WTC11 (cell line): Measurements from ENCODE around the gene NUDT14. TPM values are rescaled to one million over a fixed set of nuclear protein-coding genes. Genes with fewer than 3 reads are reported as not detected.

Source experiments
- ATAC-seq: fragments of 200-7000 bp; cut with Tn5 transposase; 2 replicates; pipeline ENCODE4 v1.10.0; 2021; ENCODE audit warnings: mild to moderate bottlenecking, moderate library complexity
- CTCF ChIA-PET: fragments of 300-600 bp; sonication (Branson Sonifier 250); formaldehyde crosslinking; loops from one replicate; lab custom pipeline; 2021; ENCODE audit warnings: antibody characterized with exemption; lab: Charles Lee
- POLR2A ChIA-PET: fragments of 350-600 bp; sonication (Branson Sonifier 250); formaldehyde crosslinking; loops from one replicate; lab custom pipeline; 2021; ENCODE audit warnings: antibody characterized with exemption; lab: Charles Lee
- DNase-seq: peaks from one replicate; pipeline ENCODE4 v3.0.0; 2021; ENCODE audit warnings: low spot score
- H3K27ac Mint-ChIP-seq: 2 replicates; pipeline ENCODE4 v1.8.0; 2021; ENCODE audit warnings: mixed read lengths
- H3K27me3 Mint-ChIP-seq: 2 replicates; pipeline ENCODE4 v1.8.0; 2021; ENCODE audit warnings: low read depth, mild to moderate bottlenecking, moderate library complexity, mixed read lengths
- H3K36me3 Mint-ChIP-seq: 2 replicates; pipeline ENCODE4 v1.8.0; 2021; ENCODE audit warnings: mixed read lengths
- H3K4me1 Mint-ChIP-seq: 2 replicates; pipeline ENCODE4 v1.8.0; 2022; ENCODE audit warnings: mixed read lengths
- H3K4me3 Mint-ChIP-seq: 2 replicates; pipeline ENCODE4 v1.8.0; 2021; ENCODE audit warnings: mild to moderate bottlenecking, moderate library complexity, mixed read lengths
- H3K9me3 Mint-ChIP-seq: 2 replicates; pipeline ENCODE4 v1.8.0; 2021; ENCODE audit warnings: mixed read lengths
- ATF3 ChIP-seq: sonication (generic); formaldehyde crosslinking; conservative IDR thresholded peaks from 2 replicates; pipeline ENCODE4 v1.8.1; 2022; ENCODE audit warnings: mild to moderate bottlenecking, missing genetic modification reagents
- CREM ChIP-seq: sonication (generic); formaldehyde crosslinking; IDR thresholded peaks from 2 replicates; pipeline ENCODE4 v1.8.1; 2022; ENCODE audit warnings: mild to moderate bottlenecking, missing genetic modification reagents, moderate library complexity
- ETV6 ChIP-seq: sonication (generic); formaldehyde crosslinking; IDR thresholded peaks from 2 replicates; pipeline ENCODE4 v1.8.1; 2022; ENCODE audit warnings: mild to moderate bottlenecking, missing genetic modification reagents
- FOXJ3 ChIP-seq: sonication (generic); formaldehyde crosslinking; IDR thresholded peaks from 2 replicates; pipeline ENCODE4 v1.9.0; 2021; ENCODE audit warnings: missing genetic modification reagents, mild to moderate bottlenecking, borderline replicate concordance
- GABPB1 ChIP-seq: sonication (generic); formaldehyde crosslinking; IDR thresholded peaks from 2 replicates; pipeline ENCODE4 v1.8.1; 2023; ENCODE audit warnings: mild to moderate bottlenecking, missing genetic modification reagents
- GRHL2 ChIP-seq: fragments of 250-450 bp; sonication (Bioruptor Pico); IDR thresholded peaks from 2 replicates; pipeline ENCODE4 v1.8.0; 2022; ENCODE audit warnings: mild to moderate bottlenecking, moderate library complexity; ENCODE audit not compliant: insufficient replicate concordance, severe bottlenecking
- GTF2I ChIP-seq: fragments of 250-450 bp; sonication (Bioruptor Pico); conservative IDR thresholded peaks from 2 replicates; pipeline ENCODE4 v1.4.0; 2021; ENCODE audit warnings: mild to moderate bottlenecking
- IRF1 ChIP-seq: sonication (generic); formaldehyde crosslinking; IDR thresholded peaks from 2 replicates; pipeline ENCODE4 v1.8.0; 2023; ENCODE audit warnings: missing genetic modification reagents
- MLX ChIP-seq: sonication (generic); formaldehyde crosslinking; IDR thresholded peaks from 2 replicates; pipeline ENCODE4 v1.8.1; 2023; ENCODE audit warnings: mild to moderate bottlenecking, missing genetic modification reagents, moderate library complexity
- NFATC4 ChIP-seq: fragments of 250-450 bp; sonication (Bioruptor Pico); IDR thresholded peaks from 2 replicates; pipeline ENCODE4 v1.9.0; 2021; ENCODE audit warnings: mild to moderate bottlenecking
- NR2C2 ChIP-seq: sonication (generic); formaldehyde crosslinking; IDR thresholded peaks from 2 replicates; pipeline ENCODE4 v1.8.0; 2022; ENCODE audit warnings: mild to moderate bottlenecking, missing genetic modification reagents
- RELA ChIP-seq: sonication (generic); formaldehyde crosslinking; IDR thresholded peaks from 2 replicates; pipeline ENCODE4 v1.8.1; 2022; ENCODE audit warnings: missing genetic modification reagents, mild to moderate bottlenecking, borderline replicate concordance
- SMAD4 ChIP-seq: sonication (generic); formaldehyde crosslinking; IDR thresholded peaks from 2 replicates; pipeline ENCODE4 v1.8.0; 2022; ENCODE audit warnings: mild to moderate bottlenecking, missing genetic modification reagents
- TP53 ChIP-seq: sonication (generic); formaldehyde crosslinking; IDR thresholded peaks from 2 replicates; pipeline ENCODE4 v1.8.1; 2023; ENCODE audit warnings: mild to moderate bottlenecking, missing genetic modification reagents
- ZBTB21 ChIP-seq: sonication (generic); formaldehyde crosslinking; IDR thresholded peaks from 2 replicates; pipeline ENCODE4 v1.8.1; 2023; ENCODE audit warnings: mild to moderate bottlenecking, missing genetic modification reagents, borderline replicate concordance
- ZNF121 ChIP-seq: sonication (generic); formaldehyde crosslinking; IDR thresholded peaks from 2 replicates; pipeline ENCODE4 v1.8.0; 2023; ENCODE audit warnings: missing genetic modification reagents
- ZNF138 ChIP-seq: sonication (generic); formaldehyde crosslinking; conservative IDR thresholded peaks from 2 replicates; pipeline ENCODE4 v1.8.1; 2022; ENCODE audit warnings: mild to moderate bottlenecking, moderate library complexity, missing genetic modification reagents
- ZNF281 ChIP-seq: sonication (generic); formaldehyde crosslinking; IDR thresholded peaks from 2 replicates; pipeline ENCODE4 v1.8.0; 2023; ENCODE audit warnings: mild to moderate bottlenecking, missing genetic modification reagents
- total RNA-seq: library from RNA; stranded (reverse); gene quantifications from 3 replicates; pipeline ENCODE4 v1.2.3, GENCODE V29; 2021
- TF ChIP-seq, protein P1 (sequence below): sonication (generic); formaldehyde crosslinking; IDR thresholded peaks from 2 replicates; pipeline ENCODE4 v1.8.0; 2023; ENCODE audit warnings: missing genetic modification reagents, mild to moderate bottlenecking, borderline replicate concordance
- TF ChIP-seq, protein P2 (sequence below): sonication (generic); formaldehyde crosslinking; IDR thresholded peaks from 2 replicates; pipeline ENCODE4 v1.8.1; 2023; ENCODE audit warnings: mild to moderate bottlenecking, moderate library complexity, missing genetic modification reagents
- TF ChIP-seq, protein P3 (sequence below): fragments of 200-600 bp; IDR thresholded peaks from 2 replicates; pipeline ENCODE4 v1.8.0; 2022; ENCODE audit warnings: antibody characterized with exemption

NUDT14 gene
- total RNA-seq, 1 experiment from 2014 or later, result 35.4 TPM

- TF ChIP-seq GRHL2 (CRISPR knock-in tag) (no peak), ATF3 (CRISPR knock-in tag) (no peak)
- TF ChIP-seq, protein P1, sequence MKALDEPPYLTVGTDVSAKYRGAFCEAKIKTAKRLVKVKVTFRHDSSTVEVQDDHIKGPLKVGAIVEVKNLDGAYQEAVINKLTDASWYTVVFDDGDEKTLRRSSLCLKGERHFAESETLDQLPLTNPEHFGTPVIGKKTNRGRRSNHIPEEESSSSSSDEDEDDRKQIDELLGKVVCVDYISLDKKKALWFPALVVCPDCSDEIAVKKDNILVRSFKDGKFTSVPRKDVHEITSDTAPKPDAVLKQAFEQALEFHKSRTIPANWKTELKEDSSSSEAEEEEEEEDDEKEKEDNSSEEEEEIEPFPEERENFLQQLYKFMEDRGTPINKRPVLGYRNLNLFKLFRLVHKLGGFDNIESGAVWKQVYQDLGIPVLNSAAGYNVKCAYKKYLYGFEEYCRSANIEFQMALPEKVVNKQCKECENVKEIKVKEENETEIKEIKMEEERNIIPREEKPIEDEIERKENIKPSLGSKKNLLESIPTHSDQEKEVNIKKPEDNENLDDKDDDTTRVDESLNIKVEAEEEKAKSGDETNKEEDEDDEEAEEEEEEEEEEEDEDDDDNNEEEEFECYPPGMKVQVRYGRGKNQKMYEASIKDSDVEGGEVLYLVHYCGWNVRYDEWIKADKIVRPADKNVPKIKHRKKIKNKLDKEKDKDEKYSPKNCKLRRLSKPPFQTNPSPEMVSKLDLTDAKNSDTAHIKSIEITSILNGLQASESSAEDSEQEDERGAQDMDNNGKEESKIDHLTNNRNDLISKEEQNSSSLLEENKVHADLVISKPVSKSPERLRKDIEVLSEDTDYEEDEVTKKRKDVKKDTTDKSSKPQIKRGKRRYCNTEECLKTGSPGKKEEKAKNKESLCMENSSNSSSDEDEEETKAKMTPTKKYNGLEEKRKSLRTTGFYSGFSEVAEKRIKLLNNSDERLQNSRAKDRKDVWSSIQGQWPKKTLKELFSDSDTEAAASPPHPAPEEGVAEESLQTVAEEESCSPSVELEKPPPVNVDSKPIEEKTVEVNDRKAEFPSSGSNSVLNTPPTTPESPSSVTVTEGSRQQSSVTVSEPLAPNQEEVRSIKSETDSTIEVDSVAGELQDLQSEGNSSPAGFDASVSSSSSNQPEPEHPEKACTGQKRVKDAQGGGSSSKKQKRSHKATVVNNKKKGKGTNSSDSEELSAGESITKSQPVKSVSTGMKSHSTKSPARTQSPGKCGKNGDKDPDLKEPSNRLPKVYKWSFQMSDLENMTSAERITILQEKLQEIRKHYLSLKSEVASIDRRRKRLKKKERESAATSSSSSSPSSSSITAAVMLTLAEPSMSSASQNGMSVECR (CRISPR knock-in tag), result no peak
Observed at GRCh38 chr14:105169776-105170655, 11.1 kb downstream of the NUDT14 start (continued).

DNA sequence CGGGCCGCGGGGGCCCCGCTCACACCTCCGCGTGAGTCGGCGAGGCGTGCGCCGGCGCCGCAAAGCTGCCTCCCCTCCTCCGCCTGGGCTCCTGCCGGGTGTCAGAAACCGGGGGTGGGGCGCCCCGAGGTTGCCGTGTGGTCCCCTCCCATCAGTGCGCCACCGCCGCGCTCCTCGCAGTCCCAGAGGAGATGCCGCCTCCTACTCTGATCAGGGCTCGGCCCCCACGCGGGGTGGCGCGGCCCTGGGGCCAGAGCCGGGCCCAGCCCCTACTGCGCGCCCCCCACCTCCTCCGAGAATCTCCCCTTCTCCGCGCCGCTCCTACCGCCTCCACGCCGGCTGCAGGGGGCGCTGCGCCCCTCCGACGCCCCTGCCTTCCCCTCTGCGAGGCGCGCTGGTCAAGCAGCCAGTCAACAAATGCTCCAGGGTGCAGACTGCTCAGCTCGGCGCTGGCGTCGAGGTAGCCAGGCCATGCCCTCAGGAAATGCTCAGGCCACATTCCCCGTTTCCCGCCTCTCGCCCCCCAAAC is 12.1 kb downstream of the NUDT14 start:
- ATAC-seq (peak; percentile 68), DNase-seq (peak; percentile 76)
- Mint-ChIP-seq H3K4me1 (no peaks in the 10 kb centered on the region), H3K4me3 (peak overlapping the region; percentile 63), H3K27ac (no peak overlapping the region), H3K27me3 (peaks cover 15% of the 10 kb centered on the region), H3K9me3 (no peaks in the 10 kb centered on the region), H3K36me3 (no peaks in the 10 kb centered on the region)
- ChIA-PET POLR2A (no interaction called here), CTCF (interaction anchor here (0.6 to 7.4 kb wide), 26 partner anchors 13 to 1036 kb away, joined by 3 to 107 read pairs (median 4); partner anchors contain the start of genes BRF1, BTBD6, NUDT14 and PACS2)
- TF ChIP-seq GABPB1 (CRISPR knock-in tag) (no peak), CREM (CRISPR knock-in tag) (no peak), FOXJ3 (CRISPR knock-in tag) (no peak), SMAD4 (CRISPR knock-in tag) (no peak), MLX (CRISPR knock-in tag) (no peak), GTF2I (CRISPR knock-in tag) (no peak), ZNF138 (CRISPR knock-in tag) (no peak), NR2C2 (CRISPR knock-in tag) (no peak), ETV6 (CRISPR knock-in tag) (no peak; the same call in 1 of the 2 replicates), ZBTB21 (CRISPR knock-in tag) (no peak), NFATC4 (CRISPR knock-in tag) (no peak), TP53 (CRISPR knock-in tag) (no peak), ZNF281 (CRISPR knock-in tag) (no peak), ZNF121 (CRISPR knock-in tag) (peak; percentile 78; the same call in 1 of the 2 replicates), IRF1 (CRISPR knock-in tag) (no peak), RELA (no peak)
- TF ChIP-seq, protein P2, sequence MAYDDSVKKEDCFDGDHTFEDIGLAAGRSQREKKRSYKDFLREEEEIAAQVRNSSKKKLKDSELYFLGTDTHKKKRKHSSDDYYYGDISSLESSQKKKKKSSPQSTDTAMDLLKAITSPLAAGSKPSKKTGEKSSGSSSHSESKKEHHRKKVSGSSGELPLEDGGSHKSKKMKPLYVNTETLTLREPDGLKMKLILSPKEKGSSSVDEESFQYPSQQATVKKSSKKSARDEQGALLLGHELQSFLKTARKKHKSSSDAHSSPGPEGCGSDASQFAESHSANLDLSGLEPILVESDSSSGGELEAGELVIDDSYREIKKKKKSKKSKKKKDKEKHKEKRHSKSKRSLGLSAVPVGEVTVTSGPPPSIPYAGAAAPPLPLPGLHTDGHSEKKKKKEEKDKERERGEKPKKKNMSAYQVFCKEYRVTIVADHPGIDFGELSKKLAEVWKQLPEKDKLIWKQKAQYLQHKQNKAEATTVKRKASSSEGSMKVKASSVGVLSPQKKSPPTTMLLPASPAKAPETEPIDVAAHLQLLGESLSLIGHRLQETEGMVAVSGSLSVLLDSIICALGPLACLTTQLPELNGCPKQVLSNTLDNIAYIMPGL (CRISPR knock-in tag), result peak; percentile 82; the same call in 1 of the 2 replicates
- TF ChIP-seq, protein P3, sequence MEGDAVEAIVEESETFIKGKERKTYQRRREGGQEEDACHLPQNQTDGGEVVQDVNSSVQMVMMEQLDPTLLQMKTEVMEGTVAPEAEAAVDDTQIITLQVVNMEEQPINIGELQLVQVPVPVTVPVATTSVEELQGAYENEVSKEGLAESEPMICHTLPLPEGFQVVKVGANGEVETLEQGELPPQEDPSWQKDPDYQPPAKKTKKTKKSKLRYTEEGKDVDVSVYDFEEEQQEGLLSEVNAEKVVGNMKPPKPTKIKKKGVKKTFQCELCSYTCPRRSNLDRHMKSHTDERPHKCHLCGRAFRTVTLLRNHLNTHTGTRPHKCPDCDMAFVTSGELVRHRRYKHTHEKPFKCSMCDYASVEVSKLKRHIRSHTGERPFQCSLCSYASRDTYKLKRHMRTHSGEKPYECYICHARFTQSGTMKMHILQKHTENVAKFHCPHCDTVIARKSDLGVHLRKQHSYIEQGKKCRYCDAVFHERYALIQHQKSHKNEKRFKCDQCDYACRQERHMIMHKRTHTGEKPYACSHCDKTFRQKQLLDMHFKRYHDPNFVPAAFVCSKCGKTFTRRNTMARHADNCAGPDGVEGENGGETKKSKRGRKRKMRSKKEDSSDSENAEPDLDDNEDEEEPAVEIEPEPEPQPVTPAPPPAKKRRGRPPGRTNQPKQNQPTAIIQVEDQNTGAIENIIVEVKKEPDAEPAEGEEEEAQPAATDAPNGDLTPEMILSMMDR, result peak; percentile 73
